CD14-positive monocyte (primary cell): ENCODE results near the gene TMEM255A. TPM values are rescaled to one million over a fixed set of nuclear protein-coding genes. Genes with fewer than 3 reads are reported as not detected.

Experiments used
- DNase-seq, 3 donors: peaks; one replicate each; pipeline ENCODE4 v3.0.0-alpha.2; 2011 to 2022
- H2AFZ ChIP-seq: 2 replicates; pipeline ENCODE4 v1.6.0; 2012; ENCODE audit warnings: mild to moderate bottlenecking, low read depth, low read length, inconsistent platforms; ENCODE audit not compliant: insufficient read depth, poor library complexity, severe bottlenecking
- H3K27ac ChIP-seq, 2 donors: 1 replicate in 1 of 2; 2 replicates in 1 of 2; pipeline ENCODE4 v1.5.1; 2012 to 2013; ENCODE audit warnings: low read length in 2 of 2, control low read depth in 1 of 2, inconsistent platforms in 1 of 2, low read depth in 1 of 2, mild to moderate bottlenecking in 1 of 2
- H3K27me3 ChIP-seq, 2 donors: one replicate each; pipeline versions ENCODE4 v1.6.0 to v1.6.1; 2011 to 2013; ENCODE audit warnings: low read length in 2 of 2; ENCODE audit not compliant: control insufficient read depth in 2 of 2, insufficient read depth in 2 of 2
- H3K36me3 ChIP-seq, 2 donors: replicated peaks in 1 of 2; 1 replicate in 1 of 2; 2 replicates in 1 of 2; pipeline versions ENCODE4 v1.5.1 to v1.6.1; 2012 to 2013; ENCODE audit warnings: low read length in 2 of 2, control low read depth in 1 of 2, inconsistent platforms in 1 of 2, mild to moderate bottlenecking in 1 of 2; ENCODE audit not compliant: insufficient read depth in 2 of 2, control insufficient read depth in 1 of 2
- H3K4me1 ChIP-seq, 2 donors: 1 replicate in 1 of 2; 2 replicates in 1 of 2; pipeline versions ENCODE4 v1.5.1 to v1.6.1; 2012 to 2013; ENCODE audit warnings: low read length in 2 of 2, control low read depth in 1 of 2, inconsistent platforms in 1 of 2, mild to moderate bottlenecking in 1 of 2, moderate library complexity in 1 of 2; ENCODE audit not compliant: insufficient read depth in 2 of 2, control insufficient read depth in 1 of 2
- H3K4me2 ChIP-seq: replicated peaks from 2 replicates; pipeline ENCODE3; 2012; ENCODE audit warnings: low read length, moderate library complexity, mild to moderate bottlenecking; ENCODE audit not compliant: poor library complexity, severe bottlenecking; ENCODE audit errors: extremely low read depth
- H3K4me3 ChIP-seq, 3 experiments: fragments of 200-600 bp in 1 of 3; sonication (generic) in 1 of 3; replicated peaks in 1 of 3; 1 replicate in 2 of 3; 2 replicates in 1 of 3; pipeline ENCODE4 v1.5.1; 2011 to 2013; ENCODE audit warnings: low read length in 3 of 3, mild to moderate bottlenecking in 3 of 3, control low read depth in 2 of 3, low read depth in 2 of 3, inconsistent platforms in 1 of 3, moderate library complexity in 1 of 3
- H3K79me2 ChIP-seq: 2 replicates; pipeline ENCODE4 v1.6.0; 2012; ENCODE audit warnings: mild to moderate bottlenecking, control low read depth, inconsistent platforms, low read length, moderate library complexity; ENCODE audit not compliant: insufficient read depth
- H3K9ac ChIP-seq: 2 replicates; pipeline ENCODE4 v1.6.0; 2017; ENCODE audit warnings: low read length, mild to moderate bottlenecking; ENCODE audit not compliant: insufficient read depth, poor library complexity, severe bottlenecking
- H3K9me3 ChIP-seq, 2 donors: replicated peaks in 1 of 2; 1 replicate in 1 of 2; 2 replicates in 1 of 2; pipeline versions ENCODE4 v1.5.1 to v1.6.1; 2012 to 2013; ENCODE audit warnings: low read length in 2 of 2, control low read depth in 1 of 2; ENCODE audit not compliant: control insufficient read depth in 1 of 2, insufficient read depth in 1 of 2
- H4K20me1 ChIP-seq: 2 replicates; pipeline ENCODE4 v1.6.0; 2012; ENCODE audit warnings: mild to moderate bottlenecking, low read length, control low read depth, moderate library complexity; ENCODE audit not compliant: insufficient read depth
- H3K27ac Mint-ChIP-seq, 7 donors: one replicate each; pipeline ENCODE4 v1.8.0; 2020; ENCODE audit warnings: mild to moderate bottlenecking in 7 of 7, mixed read lengths in 7 of 7, moderate library complexity in 6 of 7, inconsistent platforms in 2 of 7
- H3K27me3 Mint-ChIP-seq, 3 donors: one replicate each; pipeline ENCODE4 v1.8.0; 2021 to 2022; ENCODE audit warnings: low read depth in 3 of 3, mild to moderate bottlenecking in 3 of 3, mixed read lengths in 3 of 3, moderate library complexity in 3 of 3, inconsistent platforms in 1 of 3
- H3K36me3 Mint-ChIP-seq, 2 donors: one replicate each; pipeline ENCODE4 v1.8.0; 2020; ENCODE audit warnings: mixed read lengths in 2 of 2, inconsistent platforms in 1 of 2, mild to moderate bottlenecking in 1 of 2
- H3K4me1 Mint-ChIP-seq: one replicate; pipeline ENCODE4 v1.8.0; 2020; ENCODE audit warnings: mild to moderate bottlenecking, mixed read lengths
- H3K4me3 Mint-ChIP-seq, 2 donors: one replicate each; pipeline ENCODE4 v1.8.0; 2020; ENCODE audit warnings: mild to moderate bottlenecking in 2 of 2, mixed read lengths in 2 of 2, moderate library complexity in 1 of 2
- H3K9me3 Mint-ChIP-seq, 7 donors: one replicate each; pipeline ENCODE4 v1.8.0; 2020 to 2022; ENCODE audit warnings: mixed read lengths in 7 of 7, mild to moderate bottlenecking in 6 of 7, moderate library complexity in 6 of 7, inconsistent platforms in 2 of 7
- WGBS: methylation state at CpG from one replicate; pipeline ENCODE4 v1.1.5; 2013; ENCODE audit warnings: missing lambda C conversion rate; ENCODE audit not compliant: insufficient coverage; 5-methylcytosine and 5-hydroxymethylcytosine counted together
- intact Hi-C, 2 donors: fragments of 100-400 bp; cut with micrococcal nuclease; formaldehyde crosslinking; loops; one replicate each; pipeline versions ENCODE4 v1.15.0 to v1.15.1; 2023
- polyA plus RNA-seq, 3 donors: library from polyadenylated mRNA; depleted of rRNA in 1 of 3; unstranded in 2 of 3; stranded (reverse) in 1 of 3; fragments of 300-500 nt in 2 of 3; fragments of >200 nt in 1 of 3; fragmentation: Illumina TruSeq in 2 of 3; gene quantifications; 1 replicate in 2 of 3; 2 replicates in 1 of 3; pipeline ENCODE4 v1.2.3, GENCODE V29; 2012 to 2021
- TF ChIP-seq, protein P1 (sequence below): fragments of 200-600 bp; IDR thresholded peaks from one replicate; pipeline ENCODE4 v1.8.0; 2022; ENCODE audit warnings: antibody characterized with exemption, mild to moderate bottlenecking

TMEM255A gene
- polyA plus RNA-seq, 3 donors, result 0.10 to 1.2 (median 0.51) TPM

DNA sequence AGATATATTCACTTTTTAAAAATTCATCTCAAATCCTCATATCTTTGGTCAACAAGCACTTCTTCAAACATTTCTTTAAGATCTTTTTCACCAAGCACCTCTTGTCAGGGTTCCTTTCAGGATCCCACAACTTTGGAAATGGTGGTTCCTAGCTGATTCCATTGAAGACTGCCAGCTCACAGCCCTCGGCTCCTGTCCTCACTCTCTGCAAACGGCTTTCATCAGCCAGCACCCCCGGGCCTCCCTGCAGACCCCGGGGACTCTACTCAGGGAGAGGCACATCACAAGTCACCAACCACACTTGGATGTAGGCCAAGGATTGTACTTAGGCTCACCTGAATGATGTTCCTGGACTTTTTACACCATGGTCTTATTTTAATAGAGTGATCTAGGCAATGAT lies 40.7 kb downstream of the TMEM255A start:
- H3K27ac ChIP-seq, result peak overlapping the region in 1 of 2 donors; percentile 80
- no CpG with 5 or more reads among the region's 4 CpGs for WGBS

GRCh38 chrX:120269373-120270035 lies 41.8 kb downstream of the TMEM255A start:
- Mint-ChIP-seq H3K27ac (peak overlapping the region; percentile 72 to 90 (median 87)), H3K4me1 (peaks cover 26% of the 10 kb centered on the region), H3K36me3 (no peaks in the 10 kb centered on the region), H3K9me3 (peaks cover 0 to 3% (median 0%) of the 10 kb centered on the region in 7 donors), H3K4me3 (peak overlapping the region; percentile 8 to 48), H3K27me3 (peaks cover 0 to 15% (median 0%) of the 10 kb centered on the region in 3 donors)
- DNase-seq, result peak; percentile 64 to 76 (median 64)
- intact Hi-C loops, result no loop called here
- TF ChIP-seq, protein P1, sequence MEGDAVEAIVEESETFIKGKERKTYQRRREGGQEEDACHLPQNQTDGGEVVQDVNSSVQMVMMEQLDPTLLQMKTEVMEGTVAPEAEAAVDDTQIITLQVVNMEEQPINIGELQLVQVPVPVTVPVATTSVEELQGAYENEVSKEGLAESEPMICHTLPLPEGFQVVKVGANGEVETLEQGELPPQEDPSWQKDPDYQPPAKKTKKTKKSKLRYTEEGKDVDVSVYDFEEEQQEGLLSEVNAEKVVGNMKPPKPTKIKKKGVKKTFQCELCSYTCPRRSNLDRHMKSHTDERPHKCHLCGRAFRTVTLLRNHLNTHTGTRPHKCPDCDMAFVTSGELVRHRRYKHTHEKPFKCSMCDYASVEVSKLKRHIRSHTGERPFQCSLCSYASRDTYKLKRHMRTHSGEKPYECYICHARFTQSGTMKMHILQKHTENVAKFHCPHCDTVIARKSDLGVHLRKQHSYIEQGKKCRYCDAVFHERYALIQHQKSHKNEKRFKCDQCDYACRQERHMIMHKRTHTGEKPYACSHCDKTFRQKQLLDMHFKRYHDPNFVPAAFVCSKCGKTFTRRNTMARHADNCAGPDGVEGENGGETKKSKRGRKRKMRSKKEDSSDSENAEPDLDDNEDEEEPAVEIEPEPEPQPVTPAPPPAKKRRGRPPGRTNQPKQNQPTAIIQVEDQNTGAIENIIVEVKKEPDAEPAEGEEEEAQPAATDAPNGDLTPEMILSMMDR, result no peak
- Histone ChIP-seq H3K9me3 (no peaks in the 10 kb centered on the region), H3K36me3 (no peaks in the 10 kb centered on the region), H3K4me2 (peak overlapping the region; percentile 37), H3K27ac (peak overlapping the region; percentile 20 to 80), H3K27me3 (peaks cover 0 to 2% of the 10 kb centered on the region in 2 donors), H2AFZ (peak overlapping the region; percentile 53), H3K9ac (peak overlapping the region; percentile 23), H3K4me3 (peak overlapping the region in 1 of 3 experiments; percentile 37), H3K79me2 (no peaks in the 10 kb centered on the region), H4K20me1 (no peaks in the 10 kb centered on the region), H3K4me1 (peaks cover 25 to 28% of the 10 kb centered on the region in 2 donors)
- WGBS, result no CpG with 5 or more reads among the region's 1 CpG

More for the DNA sequence above, 40.7 kb downstream of the TMEM255A start:
- H3K79me2 ChIP-seq, result no peaks in the 10 kb centered on the region
- peaks cover 20 to 22% of the 10 kb centered on the region in 2 donors for H3K4me1 ChIP-seq
- Mint-ChIP-seq H3K4me3 (no peak overlapping the region), H3K27ac (peak overlapping the region; percentile 58 to 90 (median 87)), H3K27me3 (peaks cover 0 to 15% (median 1%) of the 10 kb centered on the region in 3 donors), H3K9me3 (peaks cover 0 to 1% (median 0%) of the 10 kb centered on the region in 7 donors), H3K4me1 (peaks cover 20% of the 10 kb centered on the region), H3K36me3 (no peaks in the 10 kb centered on the region)
- TF ChIP-seq, protein P1, result no peak
- no peaks in the 10 kb centered on the region for H3K9me3 ChIP-seq
- H3K36me3 ChIP-seq, result no peaks in the 10 kb centered on the region
- H3K4me3 ChIP-seq, result no peak overlapping the region
- peaks cover 0 to 2% of the 10 kb centered on the region in 2 donors for H3K27me3 ChIP-seq
- no peak overlapping the region for H3K9ac ChIP-seq
- intact Hi-C loops, result no loop called here
- no peaks in the 10 kb centered on the region for H4K20me1 ChIP-seq
- DNase-seq, result no peak
- H2AFZ ChIP-seq, result no peak overlapping the region
- H3K4me2 ChIP-seq, result no peak overlapping the region
